ENCODE measurements around the gene SORBS2.

SORBS2 gene

DNA sequence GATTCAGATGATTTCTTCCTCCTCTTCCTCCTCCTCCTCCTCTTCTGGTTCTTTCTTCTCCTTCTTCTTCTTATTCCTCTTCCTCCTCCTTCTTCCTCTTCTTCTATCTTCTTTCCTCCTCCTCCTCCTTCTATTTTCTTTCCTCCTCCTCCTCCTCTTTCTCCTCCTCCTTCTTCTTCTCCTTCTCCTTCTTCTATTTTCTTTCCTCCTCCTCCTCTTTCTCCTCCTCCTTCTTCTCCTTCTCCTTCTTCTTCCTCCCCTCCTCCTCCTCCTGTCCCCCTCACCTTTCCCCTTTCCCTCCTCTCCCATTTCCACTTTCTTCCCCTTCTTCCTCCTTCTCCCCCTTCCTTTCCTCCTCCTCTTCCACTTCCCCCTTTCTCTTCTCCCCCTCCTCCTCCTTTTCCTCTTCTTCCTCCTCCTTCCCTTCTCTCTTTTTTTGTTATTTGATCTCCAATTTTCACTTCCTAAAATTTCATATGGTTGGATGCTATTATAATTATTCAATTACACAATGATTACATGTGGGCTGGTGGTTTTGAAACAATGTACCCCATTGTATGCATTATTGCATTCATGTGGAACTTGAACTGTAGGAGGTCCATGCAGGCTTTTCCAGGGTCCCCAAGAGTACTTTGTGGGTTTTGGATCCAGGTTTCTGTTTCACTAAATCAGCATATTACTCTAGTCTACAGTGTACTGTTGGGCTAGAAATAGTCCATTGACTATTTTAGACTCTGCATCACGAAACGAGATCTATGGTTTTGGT is 68.1 kb downstream of the SORBS2 start:
- Histone ChIP-seq H3K36me3 (ENCODE audit: insufficient read depth, low read length) (no peaks in the 10 kb centered on the region), H3K9ac (ENCODE audit: low read length) (no peak overlapping the region), H3K4me3 (ENCODE audit: low read depth in 1 of 2, low read length in 2 of 2) (no peak overlapping the region), H3K27me3 (ENCODE audit: control insufficient read depth in 1 of 2, insufficient read depth in 2 of 2, low read length in 2 of 2) (no peaks in the 10 kb centered on the region), H3K27ac (ENCODE audit: low read depth, low read length) (no peak overlapping the region), H3K4me1 (ENCODE audit: insufficient read depth, low read length) (peaks cover 19% of the 10 kb centered on the region), H3K9me3 (ENCODE audit: low read length) (no peaks in the 10 kb centered on the region)

GRCh38 chr4:185742766-185743165 is 69.2 kb downstream of the SORBS2 start:
- H3K27ac ChIP-seq (ENCODE audit: low read depth, low read length): no peak overlapping the region
- no peaks in the 10 kb centered on the region for H3K36me3 ChIP-seq (ENCODE audit: insufficient read depth, low read length)
- no peak overlapping the region for H3K4me3 ChIP-seq (ENCODE audit: low read depth in 1 of 2, low read length in 2 of 2)
- no peaks in the 10 kb centered on the region for H3K27me3 ChIP-seq (ENCODE audit: control insufficient read depth in 1 of 2, insufficient read depth in 2 of 2, low read length in 2 of 2)
- H3K9ac ChIP-seq (ENCODE audit: low read length): no peak overlapping the region
- no peaks in the 10 kb centered on the region for H3K9me3 ChIP-seq (ENCODE audit: low read length)
- peaks cover 23% of the 10 kb centered on the region for H3K4me1 ChIP-seq (ENCODE audit: insufficient read depth, low read length)

DNA sequence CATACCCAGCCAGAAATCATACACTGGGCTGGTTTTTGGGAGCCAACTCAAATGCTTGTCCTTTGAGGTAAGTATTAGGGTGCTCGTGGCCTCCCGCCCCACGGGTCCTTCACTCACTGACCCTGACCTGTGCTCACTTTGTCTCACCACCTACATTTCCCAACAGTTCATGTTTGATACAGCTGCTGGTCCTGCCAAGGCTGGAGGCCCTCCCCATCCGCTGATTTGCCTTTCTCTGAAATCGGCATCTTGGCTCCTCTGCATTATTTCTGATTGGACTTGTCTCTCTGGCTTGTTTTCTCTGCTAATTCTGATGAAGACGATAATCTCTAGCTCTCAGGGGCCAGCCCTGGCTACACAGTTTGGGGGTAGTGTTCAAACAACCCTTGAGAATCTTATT is 70.2 kb downstream of the SORBS2 start:
- Histone ChIP-seq H3K9ac (ENCODE audit: low read length) (no peak overlapping the region), H3K4me1 (ENCODE audit: insufficient read depth, low read length) (peaks cover 33% of the 10 kb centered on the region), H3K4me3 (ENCODE audit: low read depth in 1 of 2, low read length in 2 of 2) (no peak overlapping the region), H3K27me3 (ENCODE audit: control insufficient read depth in 1 of 2, insufficient read depth in 2 of 2, low read length in 2 of 2) (no peaks in the 10 kb centered on the region), H3K9me3 (ENCODE audit: low read length) (no peaks in the 10 kb centered on the region), H3K36me3 (ENCODE audit: insufficient read depth, low read length) (no peaks in the 10 kb centered on the region), H3K27ac (ENCODE audit: low read depth, low read length) (no peak overlapping the region)

DNA sequence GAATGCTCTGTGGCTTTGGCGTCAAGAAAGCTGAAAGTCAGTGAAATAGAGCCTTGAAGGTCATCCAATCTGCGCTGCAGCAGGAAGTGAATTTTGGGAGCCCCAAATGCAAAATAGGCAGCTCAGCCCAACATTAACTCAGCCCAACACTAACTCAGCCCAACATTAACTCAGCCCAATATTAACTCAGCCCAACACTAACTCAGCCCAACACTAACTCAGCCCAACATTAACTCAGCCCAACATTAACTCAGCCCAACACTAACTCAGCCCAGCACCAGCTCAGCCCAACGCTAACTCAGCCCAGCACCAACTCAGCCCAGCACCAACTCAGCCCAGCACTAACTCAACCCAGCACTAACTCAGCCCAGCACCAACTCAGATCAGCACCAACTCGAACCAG is 71.5 kb downstream of the SORBS2 start:
- Histone ChIP-seq H3K4me3 (ENCODE audit: low read depth in 1 of 2, low read length in 2 of 2) (no peak overlapping the region), H3K9me3 (ENCODE audit: low read length) (no peaks in the 10 kb centered on the region), H3K27me3 (ENCODE audit: control insufficient read depth in 1 of 2, insufficient read depth in 2 of 2, low read length in 2 of 2) (no peaks in the 10 kb centered on the region), H3K36me3 (ENCODE audit: insufficient read depth, low read length) (no peaks in the 10 kb centered on the region), H3K4me1 (ENCODE audit: insufficient read depth, low read length) (peaks cover 37% of the 10 kb centered on the region), H3K27ac (ENCODE audit: low read depth, low read length) (no peak overlapping the region), H3K9ac (ENCODE audit: low read length) (no peak overlapping the region)

DNA sequence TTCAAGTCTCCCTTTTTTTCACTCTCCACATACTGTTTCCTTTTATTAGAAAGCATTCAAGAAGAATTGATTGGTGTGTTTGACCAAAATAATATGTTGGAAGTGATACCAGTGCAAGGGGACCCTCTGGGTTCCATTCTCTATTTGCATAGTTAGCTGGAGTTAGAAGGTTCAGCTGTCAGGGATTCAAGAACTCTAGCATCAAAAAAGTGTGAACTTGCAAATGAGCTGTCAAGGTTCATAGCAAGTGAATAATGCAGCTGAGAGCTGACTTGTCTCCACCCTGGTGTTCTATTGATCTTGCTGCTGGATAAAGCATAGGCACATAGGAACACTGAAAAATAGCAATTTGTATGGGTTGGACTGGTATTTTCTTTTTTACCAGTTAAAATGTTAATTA is 73.2 kb downstream of the SORBS2 start:
- H3K36me3 ChIP-seq (ENCODE audit: insufficient read depth, low read length): no peaks in the 10 kb centered on the region
- H3K27me3 ChIP-seq (ENCODE audit: control insufficient read depth in 1 of 2, insufficient read depth in 2 of 2, low read length in 2 of 2): no peaks in the 10 kb centered on the region
- H3K9me3 ChIP-seq (ENCODE audit: low read length): no peaks in the 10 kb centered on the region
- H3K4me3 ChIP-seq (ENCODE audit: low read depth in 1 of 2, low read length in 2 of 2): no peak overlapping the region
- peaks cover 49% of the 10 kb centered on the region for H3K4me1 ChIP-seq (ENCODE audit: insufficient read depth, low read length)
- peak overlapping the region; percentile 40 for H3K27ac ChIP-seq (ENCODE audit: low read depth, low read length)
- no peak overlapping the region for H3K9ac ChIP-seq (ENCODE audit: low read length)

- no peaks in the 10 kb centered on the region for H3K9me3 ChIP-seq (ENCODE audit: low read length)
- H3K27me3 ChIP-seq (ENCODE audit: control insufficient read depth in 1 of 2, insufficient read depth in 2 of 2, low read length in 2 of 2): no peaks in the 10 kb centered on the region
- H3K36me3 ChIP-seq (ENCODE audit: insufficient read depth, low read length): no peaks in the 10 kb centered on the region
- peak overlapping the region; percentile 40 for H3K27ac ChIP-seq (ENCODE audit: low read depth, low read length)
- peaks cover 51% of the 10 kb centered on the region for H3K4me1 ChIP-seq (ENCODE audit: insufficient read depth, low read length)
- H3K9ac ChIP-seq (ENCODE audit: low read length): peak overlapping the region; percentile 31
- H3K4me3 ChIP-seq (ENCODE audit: low read depth in 1 of 2, low read length in 2 of 2): peak overlapping the region in 1 of 2 donors; percentile 9
Measured at GRCh38 chr4:185738038-185738552, 73.9 kb downstream of the SORBS2 start.

DNA sequence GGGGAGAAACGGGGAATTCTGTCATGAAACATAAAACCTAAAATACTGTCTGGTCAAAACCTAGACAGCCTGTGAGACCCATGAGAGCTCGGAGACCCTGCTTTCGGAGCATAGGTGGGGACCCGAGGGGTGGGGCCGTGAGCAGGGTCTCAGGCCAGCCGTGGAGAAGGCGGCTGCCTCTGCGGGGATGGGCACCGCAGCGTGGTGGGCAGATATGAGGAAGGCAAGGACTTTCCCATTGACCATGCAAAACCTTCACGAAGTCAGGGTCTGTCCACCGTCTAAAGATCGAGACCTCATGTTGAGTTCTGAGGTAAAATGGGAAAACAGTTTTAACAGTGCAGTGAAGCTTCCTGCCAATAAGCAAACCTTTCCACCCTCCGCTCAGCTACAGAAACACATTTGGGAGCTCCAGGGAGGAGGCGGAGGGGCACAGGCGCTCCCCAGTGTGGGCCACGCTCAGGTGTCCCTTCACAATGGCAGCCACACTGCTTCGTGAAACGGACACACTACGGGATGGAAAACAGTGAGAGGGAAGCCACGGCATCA is 74.4 kb downstream of the SORBS2 start:
- Histone ChIP-seq H3K9ac (ENCODE audit: low read length) (no peak overlapping the region), H3K4me1 (ENCODE audit: insufficient read depth, low read length) (peaks cover 53% of the 10 kb centered on the region), H3K4me3 (ENCODE audit: low read depth in 1 of 2, low read length in 2 of 2) (peak overlapping the region in 1 of 2 donors; percentile 9)

DNA sequence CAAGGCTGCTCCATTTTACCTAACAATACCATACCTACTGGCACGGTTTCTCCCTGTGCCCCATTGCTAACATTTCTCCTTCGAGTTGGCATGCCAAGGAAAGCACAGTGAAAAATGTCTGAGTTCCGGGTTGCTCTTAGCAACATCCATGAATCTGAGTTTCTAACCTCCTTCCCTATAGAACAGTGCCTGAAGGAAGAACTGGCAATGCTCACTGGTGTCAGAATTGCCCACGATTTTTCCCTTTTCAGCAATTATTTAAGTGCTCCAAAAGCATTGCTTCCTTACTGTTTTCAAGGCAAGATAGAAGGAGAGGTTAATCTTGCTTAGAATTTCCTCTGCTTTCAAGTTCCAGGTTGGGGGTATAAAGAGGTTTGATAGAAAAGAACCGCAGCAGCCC is 75.1 kb downstream of the SORBS2 start:
- H3K27ac ChIP-seq (ENCODE audit: low read depth, low read length): peak overlapping the region; percentile 40

More for the DNA sequence above, 74.4 kb downstream of the SORBS2 start:
- Histone ChIP-seq H3K27me3 (ENCODE audit: control insufficient read depth in 1 of 2, insufficient read depth in 2 of 2, low read length in 2 of 2) (no peaks in the 10 kb centered on the region), H3K9me3 (ENCODE audit: low read length) (no peaks in the 10 kb centered on the region), H3K27ac (ENCODE audit: low read depth, low read length) (peak overlapping the region; percentile 40), H3K36me3 (ENCODE audit: insufficient read depth, low read length) (no peaks in the 10 kb centered on the region)

DNA sequence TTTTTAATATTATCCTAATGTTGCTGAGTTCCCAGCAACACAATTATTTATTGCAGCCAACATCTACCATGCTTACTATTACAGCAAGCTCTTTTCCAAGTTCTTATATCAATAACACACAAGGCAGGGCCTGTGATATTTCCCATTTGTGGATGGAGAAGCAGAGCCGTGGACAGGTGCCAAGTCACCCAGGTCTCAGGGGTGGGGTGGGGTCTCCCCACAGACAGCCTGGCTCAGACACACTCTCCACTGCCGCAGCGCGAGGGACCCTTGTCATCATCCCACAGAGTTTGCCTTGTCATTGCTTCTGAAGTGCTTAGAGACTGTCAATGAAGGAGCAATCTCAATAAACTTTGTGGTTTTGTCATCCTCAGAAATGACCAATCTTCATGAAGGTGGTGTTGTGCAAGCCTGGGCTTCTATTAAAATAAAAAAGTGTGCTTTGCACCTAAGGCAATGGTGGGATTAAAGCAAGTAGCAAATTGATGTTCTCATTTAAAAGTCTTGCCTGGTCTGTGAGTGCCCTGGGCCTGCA is 76.1 kb downstream of the SORBS2 start:
- Histone ChIP-seq H3K9ac (ENCODE audit: low read length) (no peak overlapping the region), H3K4me3 (ENCODE audit: low read depth in 1 of 2, low read length in 2 of 2) (peak overlapping the region in 1 of 2 donors; percentile 19), H3K27ac (ENCODE audit: low read depth, low read length) (peak overlapping the region; percentile 28), H3K27me3 (ENCODE audit: control insufficient read depth in 1 of 2, insufficient read depth in 2 of 2, low read length in 2 of 2) (no peaks in the 10 kb centered on the region), H3K9me3 (ENCODE audit: low read length) (no peaks in the 10 kb centered on the region), H3K36me3 (ENCODE audit: insufficient read depth, low read length) (no peaks in the 10 kb centered on the region), H3K4me1 (ENCODE audit: insufficient read depth, low read length) (peaks cover 62% of the 10 kb centered on the region)

More for the DNA sequence above, 75.1 kb downstream of the SORBS2 start:
- H3K4me3 ChIP-seq (ENCODE audit: low read depth in 1 of 2, low read length in 2 of 2): no peak overlapping the region
- H3K27me3 ChIP-seq (ENCODE audit: control insufficient read depth in 1 of 2, insufficient read depth in 2 of 2, low read length in 2 of 2): no peaks in the 10 kb centered on the region
- H3K36me3 ChIP-seq (ENCODE audit: insufficient read depth, low read length): no peaks in the 10 kb centered on the region
- H3K9me3 ChIP-seq (ENCODE audit: low read length): no peaks in the 10 kb centered on the region
- H3K4me1 ChIP-seq (ENCODE audit: insufficient read depth, low read length): peaks cover 58% of the 10 kb centered on the region
- no peak overlapping the region for H3K9ac ChIP-seq (ENCODE audit: low read length)

GRCh38 chr4:185734930-185735329 is 77.1 kb downstream of the SORBS2 start:
- H3K27ac ChIP-seq (ENCODE audit: low read depth, low read length): peak overlapping the region; percentile 46

GRCh38 chr4:185734214-185734613 is 77.8 kb downstream of the SORBS2 start:
- Histone ChIP-seq H3K27ac (ENCODE audit: low read depth, low read length) (peak overlapping the region; percentile 18), H3K36me3 (ENCODE audit: insufficient read depth, low read length) (no peaks in the 10 kb centered on the region), H3K9ac (ENCODE audit: low read length) (no peak overlapping the region), H3K4me1 (ENCODE audit: insufficient read depth, low read length) (peaks cover 54% of the 10 kb centered on the region), H3K9me3 (ENCODE audit: low read length) (no peaks in the 10 kb centered on the region), H3K27me3 (ENCODE audit: control insufficient read depth in 1 of 2, insufficient read depth in 2 of 2, low read length in 2 of 2) (no peaks in the 10 kb centered on the region), H3K4me3 (ENCODE audit: low read depth in 1 of 2, low read length in 2 of 2) (no peak overlapping the region)

More at GRCh38 chr4:185734930-185735329, 77.1 kb downstream of the SORBS2 start:
- Histone ChIP-seq H3K4me1 (ENCODE audit: insufficient read depth, low read length) (peaks cover 59% of the 10 kb centered on the region), H3K9me3 (ENCODE audit: low read length) (no peaks in the 10 kb centered on the region), H3K27me3 (ENCODE audit: control insufficient read depth in 1 of 2, insufficient read depth in 2 of 2, low read length in 2 of 2) (no peaks in the 10 kb centered on the region), H3K4me3 (ENCODE audit: low read depth in 1 of 2, low read length in 2 of 2) (peak overlapping the region in 1 of 2 donors; percentile 24), H3K9ac (ENCODE audit: low read length) (no peak overlapping the region), H3K36me3 (ENCODE audit: insufficient read depth, low read length) (no peaks in the 10 kb centered on the region)

All from muscle layer of colon (tissue), 2 donors.